Fibroblast of skin of scalp (primary cell): ENCODE data around the gene SKA1.
"Not testable (repeated sequence)": the region's sequence is repeated elsewhere in the genome, so short reads cannot be mapped to it uniquely, and the experiment has no call there.

Experiments
- DNase-seq: peaks from one replicate; pipeline ENCODE4 v3.0.0-alpha.2; 2013

The SKA1 gene

DNA sequence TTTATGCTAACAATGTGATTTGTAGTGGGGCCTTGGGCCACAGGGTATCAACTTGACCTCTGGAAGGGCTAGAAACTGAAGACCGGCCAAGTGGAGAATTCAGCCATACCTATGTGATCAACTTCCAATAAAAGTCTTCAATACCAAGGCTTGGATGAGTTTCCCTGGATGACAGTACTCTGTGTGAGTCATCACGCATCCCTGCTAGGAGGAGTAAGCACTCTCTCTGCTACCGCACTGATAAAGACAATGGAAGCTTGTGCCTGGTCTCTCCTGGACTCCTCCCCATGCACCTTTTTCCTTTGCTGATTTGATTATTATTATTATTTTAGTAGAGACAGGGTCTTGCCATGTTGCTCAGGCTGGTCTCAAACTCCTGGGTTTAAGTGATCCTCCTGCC lies 58.1 kb downstream of the SKA1 start:
- DNase-seq: no peak

DNA sequence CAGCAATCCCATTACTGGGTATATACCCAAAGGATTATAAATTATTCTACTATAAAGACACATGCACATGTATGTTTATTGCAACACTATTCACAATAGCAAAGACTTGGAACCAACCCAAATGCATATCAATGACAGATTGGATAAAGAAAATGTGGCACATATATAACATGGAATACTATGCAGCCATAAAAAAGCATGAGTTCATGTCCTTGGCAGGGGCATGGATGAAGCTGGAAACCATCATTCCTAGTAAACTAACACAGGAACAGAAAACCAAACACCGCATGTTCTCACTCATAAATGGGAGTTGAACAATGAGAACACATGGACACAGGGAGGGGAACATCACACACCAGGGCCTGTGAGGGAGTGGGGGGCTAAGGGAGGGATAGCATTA lies 61.9 kb downstream of the SKA1 start:
- DNase-seq: not testable (repeated sequence)

DNA sequence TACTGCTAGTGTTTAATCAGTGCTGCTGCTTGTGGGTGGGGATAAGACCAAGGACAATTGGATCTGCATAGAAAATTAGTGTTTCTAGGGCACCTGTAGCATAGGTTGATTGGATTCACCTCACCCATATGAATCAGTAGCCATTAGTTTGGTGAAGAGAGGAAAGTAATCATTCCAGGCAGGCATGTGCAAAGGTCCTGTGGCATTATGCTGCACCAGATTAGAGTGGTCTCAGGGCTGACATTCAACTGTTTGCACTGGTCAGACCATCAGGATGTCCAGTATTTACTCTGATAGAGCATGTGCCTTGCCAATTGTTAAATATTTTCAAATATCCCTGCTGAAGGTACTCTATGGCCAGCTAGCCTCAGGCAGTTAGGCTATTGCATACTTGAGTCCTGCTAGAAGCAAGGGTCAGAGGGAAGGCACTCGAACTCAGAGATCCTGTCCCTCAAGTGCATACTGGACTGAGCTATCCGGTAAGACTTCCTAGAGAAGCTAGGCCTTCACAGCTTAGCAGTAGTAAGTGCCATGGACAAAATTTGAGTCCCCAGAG lies 64.7 kb downstream of the SKA1 start:
- no peak for DNase-seq

DNA sequence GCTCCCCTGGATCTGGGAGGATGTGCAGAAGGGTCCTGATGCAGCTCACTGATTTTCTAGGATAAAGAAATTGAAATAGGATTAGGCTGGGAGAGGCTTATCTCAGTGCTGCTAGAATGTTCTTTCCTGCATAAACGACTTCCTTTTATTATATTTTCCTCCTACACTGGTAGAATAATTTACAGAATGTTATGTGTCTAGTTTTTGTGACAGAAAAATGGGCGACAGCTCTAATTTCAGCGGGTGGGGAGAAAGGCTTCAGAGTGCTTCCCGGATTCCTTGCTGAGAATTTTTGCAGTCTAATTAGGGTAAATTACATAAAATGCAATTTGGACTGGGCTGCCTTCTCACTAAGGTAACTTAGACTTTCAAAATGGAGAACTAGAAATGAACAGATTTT lies 66.2 kb downstream of the SKA1 start:
- no peak for DNase-seq

DNA sequence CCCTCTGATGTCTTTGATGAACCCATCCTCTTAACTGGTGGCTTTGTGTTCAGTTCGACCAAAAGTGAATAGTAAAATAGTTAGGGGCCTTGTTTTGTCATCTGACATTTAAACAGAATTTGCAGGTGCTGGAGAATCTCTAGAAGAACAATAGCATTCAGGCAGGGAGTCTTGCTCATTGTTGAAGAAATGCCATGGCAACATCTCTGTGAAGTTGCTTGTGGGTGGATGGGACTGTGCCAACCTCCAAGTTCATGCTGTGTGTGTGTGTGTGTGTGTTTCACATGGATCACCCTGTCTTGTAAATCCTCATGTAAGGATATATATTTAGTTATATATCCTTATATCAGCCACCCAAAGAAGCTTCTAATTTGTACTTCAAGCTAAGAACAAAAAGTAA lies 66.7 kb downstream of the SKA1 start:
- DNase-seq: no peak
